ENCODE measurements around the gene ZDHHC22. TPM values are rescaled to one million over a fixed set of nuclear protein-coding genes. Genes with fewer than 3 reads are reported as not detected.

Gene ZDHHC22, protein sequence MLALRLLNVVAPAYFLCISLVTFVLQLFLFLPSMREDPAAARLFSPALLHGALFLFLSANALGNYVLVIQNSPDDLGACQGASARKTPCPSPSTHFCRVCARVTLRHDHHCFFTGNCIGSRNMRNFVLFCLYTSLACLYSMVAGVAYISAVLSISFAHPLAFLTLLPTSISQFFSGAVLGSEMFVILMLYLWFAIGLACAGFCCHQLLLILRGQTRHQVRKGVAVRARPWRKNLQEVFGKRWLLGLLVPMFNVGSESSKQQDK
- polyA plus RNA-seq (2013, experiment 1 of 2), result not detected
- polyA plus RNA-seq (2013, experiment 2 of 2), result not detected

- Histone ChIP-seq H3K27ac (ENCODE audit: low read length, poor library complexity, severe bottlenecking) (no peak within 1 kb of the TSS), H3K9me3 (ENCODE audit: control insufficient read depth, low read length) (no peaks in the 10 kb centered on the region), H3K18ac (ENCODE audit: low read depth in 1 of 2, low read length in 2 of 2) (no peak within 1 kb of the TSS), H4K91ac (ENCODE audit: low read length) (no peak within 1 kb of the TSS), H2AK5ac (ENCODE audit: low read length, severe bottlenecking) (no peak within 1 kb of the TSS), H2BK15ac (ENCODE audit: low read depth, poor library complexity, severe bottlenecking) (no peak within 1 kb of the TSS), H3K4ac (ENCODE audit: low read depth in 1 of 2, low read length in 2 of 2) (no peak within 1 kb of the TSS), H4K8ac (ENCODE audit: low read length) (no peak within 1 kb of the TSS), H3K23ac (ENCODE audit: low read length in 2 of 2) (peak within 1 kb of the TSS in 1 of 2 experiments; percentile 63), H3K14ac (ENCODE audit: low read length in 2 of 2) (no peak within 1 kb of the TSS), H2BK12ac (ENCODE audit: low read length in 2 of 2) (no peak within 1 kb of the TSS), H3K4me2 (ENCODE audit: low read length, poor library complexity, severe bottlenecking) (peak within 1 kb of the TSS; percentile 94), H3K9ac (ENCODE audit: low read length) (no peak within 1 kb of the TSS), H2AFZ (ENCODE audit: low read depth, low read length) (peak within 1 kb of the TSS; percentile 49), H2BK120ac (ENCODE audit: low read depth, low read length) (no peak within 1 kb of the TSS), H3K4me3 (ENCODE audit: insufficient read depth in 1 of 2, low read depth in 1 of 2, low read length in 2 of 2) (peak within 1 kb of the TSS in 1 of 2 experiments; percentile 40), H3K27me3 (ENCODE audit: control insufficient read depth in 1 of 2, insufficient read depth in 1 of 2, low read length in 2 of 2) (peaks cover 93 to 95% of the 10 kb centered on the region in 2 experiments), H3K36me3 (ENCODE audit: control insufficient read depth in 1 of 2, insufficient read depth in 2 of 2, low read depth in 1 of 2, low read length in 2 of 2) (no peaks in the 10 kb centered on the region), H2BK5ac (ENCODE audit: low read depth, low read length, poor library complexity, severe bottlenecking) (no peak within 1 kb of the TSS), H3K4me1 (ENCODE audit: control insufficient read depth, insufficient read depth, low read depth, low read length) (peaks cover 23% of the 10 kb centered on the region), H3K79me1 (replicated peaks; ENCODE audit: low read length, poor library complexity, severe bottlenecking) (no peaks in the 10 kb centered on the region)
- peak; percentile 44 for DNase-seq
- WGBS, result 2% methylated on average over 30 of the region's 77 CpGs
Measured at GRCh38 chr14:77141214-77142004, at the start of gene ZDHHC22. TSS of gene ZDHHC22 (minus strand) at chr14:77141791. CDS start at chr14:77139738, 2,053 bp downstream.

- Histone ChIP-seq H2BK5ac (ENCODE audit: low read depth, low read length, poor library complexity, severe bottlenecking) (no peak overlapping the region), H2BK15ac (ENCODE audit: low read depth, poor library complexity, severe bottlenecking) (no peak overlapping the region), H3K27me3 (ENCODE audit: control insufficient read depth in 1 of 2, insufficient read depth in 1 of 2, low read length in 2 of 2) (peaks cover 12 to 37% of the 10 kb centered on the region in 2 experiments), H4K91ac (ENCODE audit: low read length) (no peak overlapping the region), H3K23ac (ENCODE audit: low read length in 2 of 2) (no peak overlapping the region), H3K4me2 (ENCODE audit: low read length, poor library complexity, severe bottlenecking) (no peak overlapping the region), H3K4ac (ENCODE audit: low read depth in 1 of 2, low read length in 2 of 2) (no peak overlapping the region), H2BK12ac (ENCODE audit: low read length in 2 of 2) (no peak overlapping the region), H4K8ac (ENCODE audit: low read length) (no peak overlapping the region), H3K27ac (ENCODE audit: low read length, poor library complexity, severe bottlenecking) (no peak overlapping the region), H3K36me3 (ENCODE audit: control insufficient read depth in 1 of 2, insufficient read depth in 2 of 2, low read depth in 1 of 2, low read length in 2 of 2) (no peaks in the 10 kb centered on the region), H3K9ac (ENCODE audit: low read length) (no peak overlapping the region), H2AK5ac (ENCODE audit: low read length, severe bottlenecking) (no peak overlapping the region), H3K4me1 (ENCODE audit: control insufficient read depth, insufficient read depth, low read depth, low read length) (peaks cover 10% of the 10 kb centered on the region), H3K4me3 (ENCODE audit: insufficient read depth in 1 of 2, low read depth in 1 of 2, low read length in 2 of 2) (no peak overlapping the region), H3K18ac (ENCODE audit: low read depth in 1 of 2, low read length in 2 of 2) (no peak overlapping the region), H3K14ac (ENCODE audit: low read length in 2 of 2) (no peak overlapping the region), H3K79me1 (replicated peaks; ENCODE audit: low read length, poor library complexity, severe bottlenecking) (no peaks in the 10 kb centered on the region), H2AFZ (ENCODE audit: low read depth, low read length) (no peak overlapping the region), H2BK120ac (ENCODE audit: low read depth, low read length) (no peak overlapping the region), H3K9me3 (ENCODE audit: control insufficient read depth, low read length) (no peaks in the 10 kb centered on the region)
- no peak for DNase-seq
- WGBS, result no CpG with 5 or more reads among the region's 1 CpG
Measured at GRCh38 chr14:77190977-77191376, 49.4 kb upstream of the ZDHHC22 start.

DNA sequence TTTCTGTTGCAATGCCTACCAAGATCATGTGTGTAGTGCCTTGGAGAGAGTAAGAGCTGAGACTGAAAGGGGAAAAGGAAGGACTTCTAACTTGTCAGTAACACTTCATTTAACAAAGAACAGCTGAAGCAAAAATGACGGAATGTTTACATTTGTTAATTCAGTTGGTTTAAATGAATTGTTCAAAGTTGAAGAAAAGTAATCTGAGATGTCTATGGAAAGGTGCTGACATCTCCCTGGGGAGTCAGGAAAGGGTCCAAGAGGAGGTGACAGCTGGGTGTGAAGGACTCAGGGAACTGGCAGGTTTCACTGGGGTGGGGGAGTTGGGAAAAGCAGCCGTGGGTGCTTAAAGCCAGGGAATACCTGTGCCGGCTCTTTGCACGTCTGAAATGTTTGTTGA, 47.9 kb upstream of the ZDHHC22 start:
- no peak overlapping the region for H2BK15ac ChIP-seq (ENCODE audit: low read depth, poor library complexity, severe bottlenecking)

DNA sequence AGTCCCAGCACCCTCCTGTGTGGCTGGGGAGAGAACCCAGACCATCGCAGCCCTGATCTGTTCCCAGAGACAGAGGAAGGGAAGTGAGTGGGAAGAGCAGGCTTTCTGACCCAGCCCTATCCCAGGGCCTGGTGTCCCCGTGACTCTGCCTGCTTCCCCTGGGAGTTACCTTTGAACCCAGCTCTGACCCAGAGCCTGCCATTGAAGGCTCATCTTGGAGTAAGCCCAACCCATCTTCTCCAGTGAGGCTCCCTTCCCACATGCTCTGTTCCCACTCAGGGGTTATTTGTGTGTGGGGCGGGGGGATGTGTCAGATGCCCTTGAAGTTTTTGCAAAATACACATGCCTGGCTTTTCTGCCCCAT, 46.0 kb upstream of the ZDHHC22 start:
- no peak overlapping the region for H4K8ac ChIP-seq (ENCODE audit: low read length)
- no peak overlapping the region for H2AFZ ChIP-seq (ENCODE audit: low read depth, low read length)
- H3K18ac ChIP-seq (ENCODE audit: low read depth in 1 of 2, low read length in 2 of 2), result no peak overlapping the region
- 76% methylated on average over 3 of the region's 3 CpGs for WGBS
- no peak overlapping the region for H2AK5ac ChIP-seq (ENCODE audit: low read length, severe bottlenecking)
- no peak overlapping the region for H3K4me3 ChIP-seq (ENCODE audit: insufficient read depth in 1 of 2, low read depth in 1 of 2, low read length in 2 of 2)
- no peak overlapping the region for H3K4me2 ChIP-seq (ENCODE audit: low read length, poor library complexity, severe bottlenecking)
- no peaks in the 10 kb centered on the region for H3K79me1 ChIP-seq (replicated peaks; ENCODE audit: low read length, poor library complexity, severe bottlenecking)
- H3K9ac ChIP-seq (ENCODE audit: low read length), result no peak overlapping the region
- no peak overlapping the region for H3K27ac ChIP-seq (ENCODE audit: low read length, poor library complexity, severe bottlenecking)
- H3K4me1 ChIP-seq (ENCODE audit: control insufficient read depth, insufficient read depth, low read depth, low read length), result peaks cover 10% of the 10 kb centered on the region
- H3K4ac ChIP-seq (ENCODE audit: low read depth in 1 of 2, low read length in 2 of 2), result no peak overlapping the region
- DNase-seq, result no peak
- no peak overlapping the region for H3K14ac ChIP-seq (ENCODE audit: low read length in 2 of 2)
- H3K9me3 ChIP-seq (ENCODE audit: control insufficient read depth, low read length), result no peaks in the 10 kb centered on the region
- H3K36me3 ChIP-seq (ENCODE audit: control insufficient read depth in 1 of 2, insufficient read depth in 2 of 2, low read depth in 1 of 2, low read length in 2 of 2), result no peaks in the 10 kb centered on the region
- no peak overlapping the region for H4K91ac ChIP-seq (ENCODE audit: low read length)
- no peak overlapping the region for H2BK15ac ChIP-seq (ENCODE audit: low read depth, poor library complexity, severe bottlenecking)
- peaks cover 24 to 48% of the 10 kb centered on the region in 2 experiments for H3K27me3 ChIP-seq (ENCODE audit: control insufficient read depth in 1 of 2, insufficient read depth in 1 of 2, low read length in 2 of 2)
- H2BK5ac ChIP-seq (ENCODE audit: low read depth, low read length, poor library complexity, severe bottlenecking), result no peak overlapping the region
- H2BK12ac ChIP-seq (ENCODE audit: low read length in 2 of 2), result no peak overlapping the region
- H2BK120ac ChIP-seq (ENCODE audit: low read depth, low read length), result no peak overlapping the region
- no peak overlapping the region for H3K23ac ChIP-seq (ENCODE audit: low read length in 2 of 2)

More for the DNA sequence above, 47.9 kb upstream of the ZDHHC22 start:
- DNase-seq, result no peak
- Histone ChIP-seq H3K23ac (ENCODE audit: low read length in 2 of 2) (no peak overlapping the region), H2AK5ac (ENCODE audit: low read length, severe bottlenecking) (no peak overlapping the region), H3K36me3 (ENCODE audit: control insufficient read depth in 1 of 2, insufficient read depth in 2 of 2, low read depth in 1 of 2, low read length in 2 of 2) (no peaks in the 10 kb centered on the region), H3K4me1 (ENCODE audit: control insufficient read depth, insufficient read depth, low read depth, low read length) (peaks cover 10% of the 10 kb centered on the region), H4K91ac (ENCODE audit: low read length) (no peak overlapping the region), H3K14ac (ENCODE audit: low read length in 2 of 2) (no peak overlapping the region), H3K4me2 (ENCODE audit: low read length, poor library complexity, severe bottlenecking) (no peak overlapping the region), H3K18ac (ENCODE audit: low read depth in 1 of 2, low read length in 2 of 2) (no peak overlapping the region), H3K27ac (ENCODE audit: low read length, poor library complexity, severe bottlenecking) (no peak overlapping the region), H3K4me3 (ENCODE audit: insufficient read depth in 1 of 2, low read depth in 1 of 2, low read length in 2 of 2) (no peak overlapping the region), H3K79me1 (replicated peaks; ENCODE audit: low read length, poor library complexity, severe bottlenecking) (no peaks in the 10 kb centered on the region), H2BK120ac (ENCODE audit: low read depth, low read length) (no peak overlapping the region), H3K4ac (ENCODE audit: low read depth in 1 of 2, low read length in 2 of 2) (no peak overlapping the region), H3K9ac (ENCODE audit: low read length) (no peak overlapping the region), H2BK5ac (ENCODE audit: low read depth, low read length, poor library complexity, severe bottlenecking) (no peak overlapping the region), H2AFZ (ENCODE audit: low read depth, low read length) (no peak overlapping the region), H4K8ac (ENCODE audit: low read length) (no peak overlapping the region), H3K27me3 (ENCODE audit: control insufficient read depth in 1 of 2, insufficient read depth in 1 of 2, low read length in 2 of 2) (peaks cover 5 to 34% of the 10 kb centered on the region in 2 experiments), H3K9me3 (ENCODE audit: control insufficient read depth, low read length) (no peaks in the 10 kb centered on the region), H2BK12ac (ENCODE audit: low read length in 2 of 2) (no peak overlapping the region)
- WGBS, result 56% methylated on average over 2 of the region's 4 CpGs

All from mesenchymal stem cell (in vitro differentiated cells and primary cell).